Ramos (cell line): ENCODE data around the gene SARDH.
"Not testable (repeated sequence)": the region's sequence is repeated elsewhere in the genome, so short reads cannot be mapped to it uniquely, and the experiment has no call there.

Experiments
- in situ Hi-C: fragments of 300-500 bp; cut with MboI; formaldehyde crosslinking; loops from one replicate; pipeline ENCODE4 v1.14.3; 2022; ENCODE audit warnings: low sequenced_read_pairs; ENCODE audit not compliant: unreplicated experiment

The SARDH gene

DNA sequence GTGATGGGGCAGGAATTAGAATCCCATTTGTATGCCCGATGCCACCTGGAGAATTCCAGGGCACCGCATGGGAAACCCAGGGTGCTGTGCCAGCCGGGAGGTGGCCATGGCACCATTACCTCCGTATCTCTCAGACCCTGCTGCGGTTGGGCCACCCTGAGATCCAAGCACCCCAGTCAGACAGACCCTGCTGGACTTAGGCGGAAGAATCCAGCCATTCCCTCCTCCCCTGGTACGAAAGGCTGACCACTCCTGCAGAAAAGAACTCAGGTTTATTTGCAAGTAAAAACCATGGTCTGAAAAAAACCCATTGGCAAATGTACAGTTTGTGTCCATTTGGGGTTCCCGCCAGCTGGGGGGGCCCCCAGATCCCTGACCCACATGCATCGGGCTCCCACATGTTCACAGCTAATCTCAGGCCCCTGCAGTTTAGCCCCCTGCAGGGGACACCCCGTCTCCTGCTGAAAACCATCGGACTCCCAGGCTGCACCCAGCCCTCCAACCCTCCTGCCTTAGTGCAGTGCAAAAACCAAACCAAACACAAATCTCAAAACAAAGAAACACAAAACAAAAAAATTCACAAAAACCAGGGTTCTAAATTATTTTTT, 23.6 kb upstream of the SARDH start:
- in situ Hi-C loops: no loop called here

DNA sequence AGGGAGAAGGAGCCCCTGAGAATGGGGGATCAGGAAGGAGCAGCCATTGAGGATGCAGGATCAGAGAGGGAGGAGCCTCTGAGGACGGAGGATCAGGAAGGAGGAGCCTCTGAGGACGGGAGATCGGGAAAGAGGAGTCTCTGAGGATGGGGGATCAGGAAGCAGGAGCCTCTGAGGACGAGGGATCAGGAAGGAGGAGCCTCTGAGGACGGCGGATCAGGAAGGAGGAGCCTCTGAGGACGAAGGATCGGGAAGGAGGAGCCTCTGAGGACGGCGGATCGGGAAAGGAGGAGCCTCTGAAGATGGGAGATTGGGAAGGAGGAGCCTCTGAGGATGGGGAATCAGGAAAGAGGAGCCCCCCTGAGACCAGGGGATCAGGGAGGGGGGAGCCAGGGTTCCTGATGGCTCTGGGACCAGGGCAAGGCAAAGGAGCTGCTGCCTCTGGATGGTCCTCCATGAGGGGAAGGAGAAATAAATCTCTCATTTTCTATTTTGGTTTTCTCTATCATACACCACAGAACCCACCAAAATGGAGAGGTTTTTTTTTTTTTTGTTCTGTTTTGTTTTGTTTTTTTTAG, 22.6 kb upstream of the SARDH start:
- in situ Hi-C loops: no loop called here

GRCh38 chr9:133759946-133760345, 21.8 kb upstream of the SARDH start:
- in situ Hi-C loops: no loop called here

- in situ Hi-C loops: no loop called here
These were observed 21.2 kb upstream of the SARDH start for GRCh38 chr9:133759146-133759900.

- in situ Hi-C loops: no loop called here
These were observed 20.1 kb upstream of the SARDH start for GRCh38 chr9:133758228-133758627.

GRCh38 chr9:133754688-133755227, 16.6 kb upstream of the SARDH start:
- in situ Hi-C loops: no loop called here

DNA sequence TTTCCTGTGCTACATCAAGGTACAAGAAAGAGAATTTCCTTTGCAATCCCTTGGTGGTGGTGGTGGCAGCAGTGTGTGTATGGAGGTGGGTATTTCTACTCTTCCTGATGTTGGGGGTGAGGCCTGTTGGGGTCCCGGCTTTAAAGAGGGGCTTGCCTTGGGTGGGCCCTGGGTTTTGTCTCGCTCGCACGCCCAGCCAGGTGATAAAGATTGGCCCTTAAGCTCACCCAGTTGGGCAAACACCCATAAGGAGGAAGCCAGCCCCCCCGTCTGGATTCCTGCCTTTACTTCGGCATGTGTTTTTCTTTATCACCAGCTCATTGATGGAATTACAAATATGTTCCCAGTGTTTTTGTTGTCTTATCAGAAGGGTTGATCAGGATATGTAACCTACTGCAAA, 16.0 kb upstream of the SARDH start:
- in situ Hi-C loops: no loop called here

GRCh38 chr9:133752739-133753446, 14.7 kb upstream of the SARDH start:
- in situ Hi-C loops: no loop called here

- in situ Hi-C loops: no loop called here
These were observed 13.0 kb upstream of the SARDH start for GRCh38 chr9:133750982-133751649.

- in situ Hi-C loops: no loop called here
These were observed 9.2 kb upstream of the SARDH start for GRCh38 chr9:133747309-133747708.

DNA sequence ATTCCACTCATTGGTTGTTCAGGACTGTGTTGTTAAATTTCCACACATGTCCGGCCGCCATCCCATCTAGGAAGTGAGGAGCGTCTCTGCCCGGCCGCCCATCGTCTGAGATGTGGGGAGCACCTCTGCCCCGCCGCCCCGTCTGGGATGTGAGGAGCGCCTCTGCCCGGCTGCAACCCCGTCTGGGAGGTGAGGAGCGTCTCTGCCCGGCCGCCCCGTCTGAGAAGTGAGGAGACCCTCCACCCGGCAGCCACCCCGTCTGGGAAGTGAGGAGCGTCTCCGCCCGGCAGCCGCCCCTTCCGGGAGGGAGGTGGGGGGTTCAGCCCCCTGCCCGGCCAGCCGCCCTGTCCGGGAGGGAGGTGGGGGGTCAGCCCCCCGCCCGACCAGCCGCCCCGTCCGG, 6.4 kb upstream of the SARDH start:
- in situ Hi-C loops: not testable (repeated sequence)

GRCh38 chr9:133742849-133743444, 4.8 kb upstream of the SARDH start:
- in situ Hi-C loops: no loop called here

GRCh38 chr9:133742251-133742650, 4.1 kb upstream of the SARDH start:
- in situ Hi-C loops: no loop called here

- in situ Hi-C loops: no loop called here
These were observed 3.6 kb upstream of the SARDH start for GRCh38 chr9:133741716-133742115.

DNA sequence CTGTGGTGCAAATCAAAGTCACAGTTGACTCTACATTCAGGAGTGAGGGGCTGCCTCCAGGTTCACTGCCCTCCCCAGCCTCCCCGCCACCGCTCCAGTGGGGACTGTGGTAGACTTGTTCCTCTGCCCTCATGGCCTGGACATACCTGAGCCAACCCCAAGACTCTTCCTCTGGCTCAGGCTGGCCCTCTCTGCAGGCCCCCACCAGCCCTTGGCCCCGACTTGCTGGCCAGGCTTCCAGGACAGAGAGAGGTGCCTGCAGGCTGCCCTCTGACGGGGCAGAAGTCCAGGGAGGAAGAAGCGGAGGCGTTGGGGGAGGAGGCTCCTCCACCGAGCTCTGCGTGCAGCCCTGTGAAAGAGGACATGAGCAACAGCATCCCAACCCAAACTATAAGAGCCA, 2.8 kb upstream of the SARDH start:
- in situ Hi-C loops: no loop called here

GRCh38 chr9:133739408-133740280, 1.5 kb upstream of the SARDH start:
- in situ Hi-C loops: no loop called here

GRCh38 chr9:133738640-133739225, 581 bp upstream of the SARDH start:
- in situ Hi-C loops: no loop called here

DNA sequence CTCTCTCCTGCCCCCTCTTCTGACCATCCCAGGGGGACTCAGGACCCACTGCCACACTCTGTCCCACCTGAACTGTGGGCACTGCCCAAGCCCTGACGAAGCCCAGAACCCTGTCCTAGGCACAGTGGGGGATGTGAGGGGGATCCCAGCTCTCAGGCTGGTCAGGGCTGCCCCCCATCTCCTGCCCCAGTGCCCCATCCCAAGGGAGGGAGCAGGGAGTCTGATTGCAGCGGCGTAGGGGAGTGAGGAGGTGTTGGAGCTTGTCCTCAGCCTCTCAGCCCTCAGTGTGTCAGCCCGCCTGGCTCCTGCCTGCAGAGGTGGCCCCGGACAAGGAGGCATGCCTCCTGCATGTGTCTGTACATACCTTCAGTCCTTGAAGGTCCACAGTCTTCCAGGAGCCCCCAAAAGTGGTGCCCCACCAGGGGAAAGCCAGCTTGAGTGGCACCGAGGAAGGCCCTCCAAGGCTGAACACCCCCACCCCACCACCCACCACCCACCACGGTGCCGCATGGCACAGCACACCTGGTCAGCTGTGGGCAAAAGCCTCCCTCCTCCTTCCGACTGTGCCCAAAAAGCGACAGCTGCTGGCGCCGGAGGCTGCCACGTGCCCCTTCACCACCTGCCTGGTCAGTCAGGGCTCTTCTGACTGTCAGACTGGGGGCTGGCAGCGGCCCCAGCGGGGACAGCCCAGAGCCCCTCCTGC, 930 bp downstream of the SARDH start:
- in situ Hi-C loops: no loop called here
